ENCODE data around the gene C6orf132.

Gene C6orf132

DNA sequence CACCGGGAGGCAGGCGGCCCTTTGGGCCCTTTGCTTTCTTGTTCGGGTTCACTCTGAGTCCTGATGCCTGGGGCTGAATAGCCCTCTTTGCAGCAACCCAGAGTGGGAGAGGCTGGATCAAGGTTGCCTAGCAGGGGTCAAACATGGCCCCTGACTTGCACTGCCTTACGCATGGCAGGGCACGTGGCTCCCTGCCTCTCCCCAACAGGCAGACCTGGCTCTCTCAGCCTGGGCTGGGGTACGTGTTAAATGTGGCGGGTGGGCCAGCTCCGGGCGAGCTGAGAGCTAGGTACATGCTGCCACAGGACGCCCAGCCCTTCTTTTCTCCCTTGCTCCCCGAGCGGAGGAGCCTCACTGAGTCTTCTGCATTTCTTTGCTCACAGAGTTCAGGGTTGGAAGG lies 7.3 kb downstream of the C6orf132 start:
- no peak for DNase-seq

DNA sequence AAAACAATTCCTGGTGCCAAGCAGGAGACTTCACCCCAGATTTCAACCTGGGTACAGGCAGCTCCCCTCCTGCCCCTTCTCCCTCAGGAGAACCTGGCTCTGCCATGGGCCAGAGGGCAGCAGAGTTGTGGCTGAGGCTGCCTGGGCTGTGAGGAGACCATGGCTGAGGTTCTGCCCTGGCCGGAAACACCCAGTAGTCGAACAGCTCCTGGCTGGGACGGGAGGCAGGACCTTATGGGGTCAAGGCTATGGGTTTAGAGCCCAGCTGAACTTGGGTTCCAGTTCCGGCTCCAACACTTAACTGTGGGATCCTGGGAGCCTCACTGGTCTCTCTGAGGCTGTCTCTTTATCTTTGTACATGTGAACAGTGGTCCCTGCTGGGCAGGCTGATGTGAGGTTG lies 8.5 kb downstream of the C6orf132 start:
- DNase-seq, result no peak

DNA sequence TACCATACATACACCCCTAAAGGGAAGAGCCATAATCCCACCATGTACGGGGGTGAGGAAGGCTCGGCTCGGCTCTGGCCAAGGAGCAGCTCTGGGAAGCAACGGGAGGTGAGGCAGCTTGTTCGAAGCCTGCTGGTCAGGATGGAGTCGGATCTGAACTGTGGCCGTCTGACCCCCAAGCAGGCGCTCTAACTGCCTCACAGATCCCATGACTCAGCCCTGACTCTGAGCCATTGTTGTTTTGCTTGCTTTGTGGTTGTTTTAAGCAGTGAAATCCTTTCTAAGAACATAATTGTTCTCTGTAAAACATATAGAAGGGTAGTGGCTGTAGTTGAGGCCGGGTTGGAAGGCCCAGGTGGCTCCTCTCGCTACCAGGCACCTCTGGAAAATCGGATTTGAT lies 10.9 kb downstream of the C6orf132 start:
- no peak for DNase-seq

DNA sequence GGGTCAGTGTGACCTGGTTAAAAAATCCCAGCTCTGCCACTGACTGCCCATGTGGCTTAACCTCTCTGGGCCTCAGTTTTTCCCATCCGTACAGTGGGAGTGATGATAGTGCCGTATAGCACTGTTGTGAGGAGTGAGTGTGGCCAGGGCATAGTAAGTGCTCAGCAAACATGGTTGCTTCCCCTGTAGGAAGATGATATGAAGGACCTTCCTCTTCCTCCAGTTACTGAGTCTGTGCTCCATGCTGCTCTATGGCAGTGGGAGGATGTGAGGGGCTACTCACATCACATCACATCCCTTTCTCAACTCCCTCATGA lies 13.1 kb downstream of the C6orf132 start:
- no peak for DNase-seq

DNA sequence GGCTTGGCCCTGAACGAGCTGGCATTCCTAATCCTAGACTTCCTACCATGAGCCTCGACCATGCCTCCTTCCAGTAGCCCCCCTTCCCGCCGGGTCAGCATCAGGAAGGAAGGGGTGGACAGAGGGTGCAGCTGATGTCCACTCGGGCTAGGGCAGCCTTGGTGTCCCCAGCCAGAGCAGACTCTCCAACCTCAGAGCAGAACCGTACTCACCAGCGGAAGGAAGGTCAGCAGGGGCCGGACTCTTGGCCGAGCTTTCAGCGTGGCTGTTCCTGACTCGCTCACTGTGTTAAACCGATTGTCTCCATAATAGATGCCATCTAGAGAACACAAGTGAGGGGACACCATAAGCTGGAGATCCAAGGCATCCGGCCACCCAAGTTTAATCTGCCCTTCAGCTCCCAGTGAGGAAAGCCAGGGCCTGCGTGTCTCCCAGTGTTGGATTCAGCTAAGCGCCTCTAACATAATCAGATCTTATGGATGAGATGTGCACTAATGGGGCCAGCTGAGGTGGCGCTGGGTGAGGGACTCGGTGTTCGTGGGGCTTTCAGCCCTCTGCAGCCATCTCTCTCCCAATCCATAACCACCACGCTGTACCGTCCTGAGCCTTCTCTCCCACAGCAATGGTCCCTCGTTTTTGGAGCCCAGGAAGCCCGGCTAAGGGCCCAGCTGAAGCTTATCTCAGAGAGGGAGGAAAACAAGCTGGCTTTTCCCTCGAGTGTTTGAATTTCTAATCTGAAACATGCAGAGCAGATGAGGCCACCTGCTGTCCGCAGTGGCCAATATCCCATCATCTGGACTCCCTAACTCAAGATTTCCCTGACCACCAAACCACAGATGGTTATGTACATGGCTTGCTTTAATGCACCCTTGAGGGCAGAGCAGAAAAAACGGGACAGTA lies 13.7 kb downstream of the C6orf132 start:
- no peak for DNase-seq

DNA sequence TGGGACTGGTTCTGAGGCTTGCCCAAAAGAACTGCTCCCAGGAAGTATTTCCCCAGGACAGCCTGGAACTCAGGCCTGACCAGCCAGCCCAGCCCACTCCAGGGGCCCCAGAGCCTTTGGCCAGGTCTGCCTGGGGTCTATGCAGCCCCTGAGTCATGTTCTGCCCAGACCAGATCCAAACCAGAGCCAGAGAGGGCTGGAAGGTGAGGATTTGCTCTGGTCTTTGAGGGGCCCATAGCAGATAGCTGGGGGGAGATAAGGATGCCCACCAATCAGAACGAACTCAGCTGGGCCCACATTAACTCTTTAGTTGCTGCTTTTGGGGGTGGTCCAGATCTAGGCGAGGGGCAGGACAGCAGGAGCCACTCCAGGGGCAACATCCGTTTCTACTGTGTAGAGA lies 16.8 kb downstream of the C6orf132 start:
- no peak for DNase-seq

DNA sequence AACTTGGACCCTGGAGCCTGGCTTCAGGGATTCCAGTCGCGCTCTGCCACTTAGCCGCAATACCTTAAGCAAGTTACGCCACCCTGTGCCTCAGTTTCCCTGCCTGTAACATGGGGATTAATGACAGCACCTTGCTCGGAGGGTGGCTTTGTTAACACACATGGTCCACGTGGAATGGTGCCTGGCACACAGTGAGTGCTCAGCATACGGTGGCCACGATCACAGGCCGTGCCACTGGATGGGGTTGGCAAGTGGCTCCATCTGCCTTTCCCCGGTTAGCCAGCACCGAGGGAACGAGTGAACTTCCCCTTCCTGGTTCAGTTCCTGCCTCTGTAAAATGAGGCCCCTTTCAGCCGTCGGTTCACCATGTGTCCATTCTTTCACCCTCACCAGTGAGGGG lies 17.2 kb downstream of the C6orf132 start:
- DNase-seq, result no peak

DNA sequence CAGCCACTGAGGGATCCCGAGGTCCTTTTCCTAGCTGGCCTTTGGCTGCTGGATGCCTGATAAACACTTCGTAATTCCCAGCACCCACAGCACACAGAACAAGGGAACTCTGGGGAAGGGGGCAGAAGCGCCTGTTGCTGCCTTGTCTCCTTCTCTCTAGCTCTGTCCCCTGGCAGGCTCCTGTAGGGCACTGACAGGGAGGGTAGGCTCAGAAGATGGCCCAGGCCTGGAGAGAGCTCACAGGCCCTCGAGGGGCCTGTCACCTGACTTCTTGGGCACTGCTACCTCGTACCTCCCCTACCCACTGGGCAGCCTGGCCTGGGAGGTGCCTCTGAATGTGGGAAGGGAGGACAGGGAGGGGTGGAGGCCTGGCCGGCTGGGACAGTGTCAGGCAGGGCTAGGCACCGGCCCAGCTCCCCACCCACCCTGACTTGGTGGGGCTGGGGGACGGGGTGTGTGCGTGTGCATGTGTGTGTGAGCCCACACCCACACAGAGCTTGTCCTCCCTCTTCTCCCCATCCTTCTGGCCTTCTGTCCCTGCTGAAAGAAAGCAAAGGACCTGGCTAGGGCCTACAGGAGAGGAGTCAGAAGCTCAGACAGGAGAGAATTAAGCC lies 18.1 kb downstream of the C6orf132 start:
- DNase-seq, result no peak

DNA sequence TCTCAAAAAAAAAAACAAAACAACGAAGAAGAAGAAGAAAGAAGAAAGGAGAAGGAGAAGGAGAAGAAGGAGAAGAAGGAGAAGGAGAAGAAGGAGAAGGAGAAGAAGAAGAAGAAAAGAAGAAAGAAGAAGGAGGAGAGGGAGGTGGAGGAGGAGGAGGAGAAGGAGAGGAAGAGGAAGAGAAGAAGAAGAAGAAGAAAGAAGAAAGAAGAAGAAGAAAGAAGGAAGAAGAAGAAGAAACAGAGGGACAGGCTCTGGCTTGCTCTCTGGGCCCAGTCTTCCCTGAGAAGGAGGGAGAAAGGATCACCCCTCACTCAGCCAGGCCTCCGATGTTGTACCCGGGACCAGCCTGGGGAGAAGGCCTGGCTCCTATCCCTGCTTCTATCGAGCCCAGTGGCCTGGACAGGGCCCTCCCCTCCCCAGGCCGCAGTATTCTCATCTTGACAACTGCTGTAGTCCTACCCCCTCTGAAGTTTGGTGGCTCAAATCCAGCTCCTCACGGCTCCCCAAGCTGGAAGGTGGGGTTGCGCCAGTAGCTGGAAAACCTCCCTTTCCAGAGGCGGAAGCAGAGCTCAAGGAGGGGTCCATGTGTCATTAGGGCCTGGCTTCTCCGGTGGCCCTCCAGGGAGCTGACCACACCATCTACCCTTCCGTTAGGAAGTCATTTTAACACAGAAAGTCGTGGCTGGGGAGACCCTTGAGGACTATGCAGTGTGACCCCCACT lies 18.9 kb downstream of the C6orf132 start:
- DNase-seq, result no peak

DNA sequence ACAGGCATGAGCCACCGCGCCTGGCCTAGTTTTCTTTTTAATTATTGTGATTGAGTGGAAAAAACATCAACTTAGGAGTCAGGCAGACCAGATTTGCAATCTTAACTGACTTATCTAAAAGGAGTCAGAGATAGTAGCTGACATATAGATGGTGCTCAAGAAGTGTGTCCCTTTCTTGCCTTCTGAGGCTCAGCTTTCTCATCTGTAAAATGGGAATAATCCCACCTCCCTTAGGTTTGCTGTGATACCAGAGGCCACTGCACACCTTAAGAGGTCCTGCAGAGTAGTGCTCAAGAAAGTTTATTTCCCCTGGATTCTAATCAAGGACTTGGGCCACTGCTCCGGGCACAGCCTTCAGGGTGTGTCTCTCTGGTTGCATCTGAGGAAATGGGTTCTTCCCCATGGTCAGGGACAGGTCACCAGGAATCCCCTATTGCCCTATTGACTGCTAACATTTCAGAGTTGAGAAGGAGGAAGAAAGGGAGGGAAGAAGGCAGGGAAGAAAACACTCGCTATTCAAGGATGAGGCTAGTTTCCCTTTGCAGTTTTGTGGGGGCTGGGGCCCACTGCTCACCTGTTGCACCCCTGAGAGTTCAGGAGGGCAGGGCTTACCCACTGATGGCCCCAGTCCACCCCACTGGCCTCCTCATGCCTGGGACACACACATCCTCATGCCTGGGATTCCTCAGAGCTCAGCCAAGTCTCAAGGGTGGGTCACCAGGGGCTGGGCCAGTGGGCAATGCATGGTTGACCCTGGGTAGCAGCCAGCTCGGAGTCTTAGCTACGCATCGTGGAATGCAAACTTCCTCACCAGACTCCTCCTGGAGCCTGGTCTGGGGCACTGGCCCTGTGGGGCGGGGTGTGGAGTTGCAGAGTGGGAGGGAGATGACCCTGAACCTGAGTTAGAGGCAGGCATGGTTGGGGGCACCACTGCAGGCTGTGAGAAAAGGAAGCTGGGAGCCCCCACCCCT lies 21.2 kb downstream of the C6orf132 start:
- DNase-seq, result no peak

DNA sequence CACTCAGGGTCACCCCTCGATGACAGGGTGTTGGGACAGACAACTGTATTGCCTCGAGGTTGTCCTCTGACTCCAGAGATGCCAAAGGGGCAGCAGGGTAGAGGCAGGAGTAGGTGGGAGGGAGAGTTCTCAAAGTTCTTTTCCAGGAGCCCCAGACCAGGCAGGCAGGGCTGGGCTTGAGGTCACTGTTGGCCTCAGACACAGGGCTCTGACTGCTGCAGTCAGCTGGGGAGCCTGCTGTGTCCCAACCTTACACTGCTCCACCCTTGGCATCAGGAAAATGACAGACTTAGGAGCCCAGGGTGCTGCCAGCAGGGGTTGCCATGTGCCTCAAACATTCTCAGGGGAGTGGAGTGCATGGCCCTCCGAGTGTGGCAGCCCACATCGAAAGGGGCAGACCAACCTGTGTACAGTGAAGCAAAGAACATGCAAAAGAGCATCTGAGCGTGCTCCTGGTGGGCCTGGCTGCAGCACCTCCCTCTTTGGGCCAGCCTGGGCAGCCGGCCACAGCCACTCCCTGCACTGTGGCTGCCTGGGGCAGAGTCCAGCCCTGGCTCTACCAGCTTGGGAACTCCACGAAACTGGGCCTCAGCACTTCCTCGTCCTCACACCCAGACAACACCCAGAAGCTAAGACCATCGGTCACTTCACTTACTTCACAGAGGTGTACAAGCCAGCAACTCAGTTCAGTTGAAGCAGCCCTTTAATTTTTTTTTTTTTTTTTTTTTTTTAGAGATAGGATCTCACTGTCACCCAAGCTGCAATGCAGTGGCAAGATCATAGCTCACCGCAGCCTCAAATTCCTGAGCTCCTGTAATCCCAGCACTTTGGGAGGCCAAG lies 24.0 kb downstream of the C6orf132 start:
- DNase-seq, result no peak

DNA sequence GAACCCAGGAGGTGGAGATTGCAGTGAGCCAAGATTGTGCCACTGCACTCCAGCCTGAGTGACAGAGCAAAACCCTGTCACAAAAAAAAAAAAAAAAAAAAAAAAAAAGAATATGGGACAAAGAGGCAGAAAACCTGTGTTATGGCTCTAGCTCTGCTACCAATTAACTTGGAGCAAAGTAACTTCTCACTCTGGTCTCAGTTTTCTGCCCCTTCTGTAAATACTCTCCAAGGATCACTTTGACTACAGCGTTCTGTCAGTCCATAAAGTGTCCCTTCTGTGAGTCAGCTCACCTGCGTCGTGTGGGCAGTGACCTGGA lies 24.6 kb downstream of the C6orf132 start:
- DNase-seq, result no peak

DNA sequence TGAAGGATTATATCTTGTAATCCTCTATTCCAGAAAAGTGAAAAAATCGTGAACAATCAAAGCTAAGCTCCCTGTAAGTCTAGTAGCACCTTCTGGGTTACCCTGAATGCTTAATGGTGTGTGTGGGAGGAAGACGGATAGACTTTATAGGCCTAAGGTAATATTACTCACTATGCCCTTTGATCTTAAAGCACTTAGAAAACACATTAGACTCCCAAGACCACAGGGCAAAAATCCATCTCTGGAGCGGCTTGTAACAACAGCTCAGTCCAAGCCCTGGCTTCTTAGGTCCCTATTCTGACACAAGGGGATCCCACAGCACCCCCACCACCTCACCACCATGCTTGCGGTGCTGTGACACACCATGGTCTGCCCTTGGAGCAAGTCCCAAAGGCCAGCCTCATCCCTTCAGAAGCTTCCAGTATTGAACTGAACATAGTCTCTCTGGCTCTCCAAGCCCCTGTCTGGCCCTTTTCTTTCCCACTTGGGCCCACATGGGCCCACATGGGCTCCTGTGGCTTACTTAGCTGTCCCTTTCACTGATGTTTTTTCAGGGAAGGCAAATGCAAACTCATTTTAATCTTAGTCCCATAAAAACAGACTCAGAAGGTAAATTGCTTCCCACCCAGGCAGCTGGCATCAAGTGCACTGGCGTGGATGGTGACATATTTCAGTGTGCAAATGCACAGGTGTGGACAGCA lies 28.3 kb downstream of the C6orf132 start:
- no peak for DNase-seq

DNA sequence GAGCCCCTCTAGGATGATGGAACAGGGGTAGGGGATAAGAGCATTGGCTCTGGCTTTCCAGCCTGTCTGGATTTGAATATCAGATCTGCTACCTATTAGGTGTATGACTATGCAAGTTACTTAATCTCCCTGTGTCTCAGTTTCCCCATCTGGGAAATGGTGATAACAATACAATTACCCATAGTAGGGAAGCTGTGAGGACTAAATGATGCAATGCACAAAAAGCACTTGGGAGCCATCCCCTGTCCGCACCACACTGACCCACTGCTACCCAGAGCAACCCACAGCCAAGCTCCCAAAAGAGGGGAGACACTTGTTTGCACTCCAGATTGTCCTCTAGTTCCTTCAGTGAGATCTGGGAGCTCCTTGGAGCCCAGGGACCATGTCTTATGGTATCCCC lies 30.1 kb downstream of the C6orf132 start:
- no peak for DNase-seq

DNA sequence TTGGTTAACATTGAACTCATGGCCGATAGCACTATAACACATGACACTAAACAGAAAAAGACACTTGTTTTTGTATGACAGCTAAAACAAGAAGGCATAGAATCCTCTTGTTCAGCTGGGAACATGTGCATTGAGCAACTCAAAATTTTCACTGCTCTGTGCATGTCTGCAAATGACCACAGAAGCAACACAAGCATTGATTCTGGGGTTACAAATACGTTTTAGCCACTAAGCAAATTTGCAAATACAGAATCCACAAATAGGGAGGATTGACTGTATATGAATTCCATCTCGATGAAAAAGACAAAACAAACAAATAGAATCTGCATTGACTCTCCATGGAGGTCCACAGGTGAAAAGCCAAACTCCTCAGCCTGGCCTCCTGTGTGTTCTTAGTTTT lies 31.7 kb downstream of the C6orf132 start:
- no peak for DNase-seq

DNA sequence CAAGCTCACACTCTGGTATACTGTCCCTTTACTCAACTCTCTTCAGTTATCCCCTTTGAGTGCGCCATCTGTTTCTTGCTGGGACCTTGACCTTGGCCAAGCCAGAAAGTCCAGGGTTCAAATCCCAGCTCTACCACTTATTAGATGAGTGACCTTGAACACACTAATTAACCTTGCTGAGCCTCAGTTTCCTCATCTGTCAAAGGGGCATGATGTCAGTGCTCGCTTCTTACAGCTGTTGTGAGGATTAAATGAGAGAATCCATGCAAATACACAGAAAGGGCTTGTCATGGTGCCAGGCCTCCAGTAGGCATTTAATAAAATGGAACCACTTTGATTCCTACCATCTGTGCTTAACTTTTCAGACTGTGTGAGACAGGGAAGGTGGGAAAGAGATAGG lies 34.3 kb downstream of the C6orf132 start:
- no peak for DNase-seq

DNA sequence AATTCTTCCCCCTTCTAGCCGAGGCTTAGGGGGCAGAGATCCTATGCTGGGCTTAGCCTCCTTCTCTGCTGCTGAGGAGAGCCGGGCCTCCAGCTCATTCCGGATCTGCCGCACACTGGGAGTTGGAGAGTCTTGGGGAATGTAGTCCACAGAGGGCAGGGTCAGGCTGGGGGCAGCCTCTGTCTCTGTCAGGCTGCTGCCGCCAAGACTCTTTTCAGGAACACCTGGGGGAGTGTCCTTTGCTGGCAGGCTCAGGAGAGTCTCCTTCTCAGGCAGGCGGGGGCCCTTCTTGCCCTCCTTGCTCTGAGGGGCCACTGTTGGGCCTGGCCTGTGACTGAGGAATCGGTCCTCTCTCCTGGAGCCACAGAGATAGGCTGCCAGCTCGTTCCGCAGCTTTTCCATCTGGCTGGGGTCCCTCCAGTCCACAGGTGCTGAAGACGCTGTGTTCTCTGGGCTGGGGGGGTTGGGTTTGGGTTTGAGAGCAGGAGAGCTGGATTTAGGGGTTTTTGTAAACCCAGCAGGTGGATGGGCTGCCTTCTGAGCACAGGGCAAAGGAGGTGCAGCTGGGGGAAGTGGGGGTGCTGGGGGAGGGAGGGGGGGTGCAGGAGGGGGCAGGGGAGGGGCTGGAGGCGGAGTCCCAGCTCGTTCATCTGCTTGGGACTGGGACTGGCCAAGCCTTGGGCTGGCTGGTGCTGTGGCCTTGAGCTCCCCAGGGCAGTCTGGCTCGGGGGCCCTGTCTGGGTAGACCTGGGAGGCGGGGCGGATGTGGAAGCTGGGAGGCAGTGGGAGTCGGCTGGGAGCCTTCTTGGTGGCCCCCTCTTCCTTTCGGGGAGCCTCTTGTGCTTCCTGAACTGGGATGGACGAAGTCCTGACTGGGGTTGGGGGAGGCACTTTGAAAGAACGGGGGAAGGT lies 36.1 kb downstream of the C6orf132 start:
- no peak for DNase-seq

DNA sequence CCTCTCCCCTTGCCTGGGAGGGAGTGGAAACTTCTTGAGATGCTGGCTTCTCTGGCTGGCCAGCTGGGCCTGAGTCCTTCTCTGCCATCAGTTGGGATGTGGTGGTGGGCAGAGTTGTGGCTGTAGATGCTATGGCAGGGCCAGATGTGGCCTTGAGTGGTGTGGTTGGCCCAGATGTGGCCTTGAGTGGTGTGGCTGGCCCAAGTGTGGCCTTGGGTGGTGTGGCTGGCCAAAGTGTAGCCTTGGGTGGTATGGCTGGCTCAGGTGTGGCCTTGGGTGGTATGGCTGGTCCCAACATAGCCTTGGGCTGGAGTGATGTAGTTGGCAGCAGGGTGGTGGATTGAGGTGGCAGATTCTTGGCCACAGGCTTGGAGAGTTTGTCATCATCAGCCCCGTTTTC lies 36.7 kb downstream of the C6orf132 start:
- DNase-seq, result no peak

DNA sequence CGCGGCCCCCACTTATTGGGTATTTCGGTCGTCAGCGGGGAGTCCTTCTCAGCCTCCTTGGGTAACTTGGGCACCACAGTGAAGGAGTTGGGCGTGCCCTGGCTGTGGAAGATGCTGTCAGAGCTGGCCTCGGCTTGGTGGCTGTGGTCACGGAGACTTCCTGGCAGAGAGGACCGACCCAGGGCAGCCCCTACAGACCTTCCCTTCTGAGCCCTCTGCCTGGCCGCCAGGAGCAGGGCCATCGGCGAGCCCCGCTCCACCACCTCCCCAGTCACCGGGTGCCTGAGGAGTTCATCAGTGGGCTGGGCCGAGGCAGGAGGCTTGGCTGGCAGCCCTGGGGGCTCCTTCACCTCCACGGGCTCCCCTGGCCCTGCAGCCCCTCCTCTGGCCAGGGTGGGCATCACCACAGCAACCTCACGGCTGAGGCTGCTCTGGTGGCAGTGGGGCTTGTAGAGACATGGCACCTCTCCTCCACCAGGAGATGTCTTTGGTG lies 37.2 kb downstream of the C6orf132 start:
- no peak for DNase-seq

DNA sequence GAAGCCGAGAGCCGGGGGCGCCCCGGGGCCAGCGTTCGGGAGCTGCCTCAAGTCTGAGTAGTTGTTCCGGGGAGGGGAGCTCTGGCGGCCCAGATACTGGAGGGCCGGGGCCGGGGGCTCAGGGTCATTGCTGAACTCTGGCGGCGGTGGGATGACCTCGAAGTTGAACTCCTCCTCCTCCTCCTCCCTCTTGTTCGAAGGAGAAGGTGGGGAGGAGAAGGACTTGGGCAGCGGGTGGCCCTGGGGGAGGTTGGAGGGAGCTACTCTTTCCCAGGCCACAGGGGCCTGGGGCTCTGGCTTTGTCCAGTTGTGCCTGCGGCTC lies 37.7 kb downstream of the C6orf132 start:
- no peak for DNase-seq

All from effector CD8-positive, alpha-beta T cell (primary cell).